Endothelial cell of umbilical vein (primary cell): ENCODE data around the gene CCL27. TPM values are rescaled to one million over a fixed set of nuclear protein-coding genes. Genes with fewer than 3 reads are reported as not detected.

Experiments used
- BruUV-seq: library from RNA; stranded (reverse); fragments of 400-500 nt; replicated peaks from 2 replicates; lab custom pipeline; 2021; lab: Mats Ljungman, UMichigan
- CTCF ChIA-PET: fragments of 300-600, 350-600 bp; sonication (Branson Sonifier 250); formaldehyde crosslinking; loops from one replicate; lab custom pipeline; 2021; ENCODE audit warnings: antibody characterized with exemption, inconsistent platforms; lab: Charles Lee
- POLR2A ChIA-PET: fragments of 300-600, 350-600 bp; sonication (Branson Sonifier 250); formaldehyde crosslinking; loops from one replicate; lab custom pipeline; 2021; ENCODE audit warnings: antibody characterized with exemption, inconsistent platforms; lab: Charles Lee
- DNase-seq: peaks from one replicate; pipeline ENCODE4 v3.0.0-alpha.2; 2011; ENCODE audit warnings: low read depth, low spot score
- FAIRE-seq: peaks from 2 replicates; lab custom pipeline; 2011; peaks lifted over from hg19 to GRCh38; lab: Jason Lieb, UNC
- H2AFZ ChIP-seq: 2 replicates; pipeline ENCODE4 v1.6.0; 2012; ENCODE audit warnings: low read depth, low read length, control low read depth, inconsistent platforms
- H3K27ac ChIP-seq: 2 replicates; pipeline ENCODE4 v1.5.1; 2011; ENCODE audit warnings: low read depth, mild to moderate bottlenecking, control low read depth, low read length, moderate library complexity; ENCODE audit not compliant: insufficient read depth
- H3K27me3 ChIP-seq, 2 experiments: 2 replicates each; pipeline versions ENCODE4 v1.6.0 to v1.6.1; 2011; ENCODE audit warnings: low read length in 2 of 2, mixed read lengths in 1 of 2; ENCODE audit not compliant: control insufficient read depth in 2 of 2, insufficient read depth in 2 of 2
- H3K36me3 ChIP-seq, 2 experiments: 2 replicates in 1 of 2; 3 replicates in 1 of 2; pipeline ENCODE4 v1.5.1; 2011; ENCODE audit warnings: low read length in 2 of 2, mild to moderate bottlenecking in 1 of 2, moderate library complexity in 1 of 2; ENCODE audit not compliant: control insufficient read depth in 2 of 2, insufficient read depth in 2 of 2; ENCODE audit errors: extremely low read depth in 1 of 2
- H3K4me1 ChIP-seq: 3 replicates; pipeline ENCODE4 v1.5.1; 2011; ENCODE audit warnings: mild to moderate bottlenecking, low read length; ENCODE audit not compliant: control insufficient read depth, insufficient read depth; ENCODE audit errors: extremely low read depth
- H3K4me2 ChIP-seq: 2 replicates; pipeline ENCODE4 v1.6.1; 2011; ENCODE audit warnings: low read length, control low read depth, mixed read lengths; ENCODE audit not compliant: insufficient read depth
- H3K4me3 ChIP-seq, 3 experiments: fragments of 200-600 bp in 1 of 3; sonication (generic), shearing (Covaris generic) in 1 of 3; replicated peaks in 1 of 3; 2 replicates each; pipeline ENCODE4 v1.5.1; 2011 to 2016; ENCODE audit warnings: control low read depth in 3 of 3, low read length in 3 of 3, mild to moderate bottlenecking in 2 of 3, inconsistent platforms in 1 of 3, low read depth in 1 of 3, moderate library complexity in 1 of 3; ENCODE audit not compliant: insufficient read depth in 1 of 3
- H3K79me2 ChIP-seq: 2 replicates; pipeline ENCODE4 v1.6.0; 2012; ENCODE audit warnings: low read length, inconsistent platforms; ENCODE audit not compliant: control insufficient read depth, insufficient read depth
- H3K9ac ChIP-seq: replicated peaks from 2 replicates; pipeline ENCODE3; 2011; ENCODE audit warnings: low read length, control low read depth; ENCODE audit not compliant: insufficient read depth; ENCODE audit errors: extremely low read depth
- H3K9me1 ChIP-seq: replicated peaks from 3 replicates; pipeline ENCODE4 v1.6.0; 2011; ENCODE audit warnings: mild to moderate bottlenecking, low read length; ENCODE audit not compliant: control insufficient read depth, insufficient read depth; ENCODE audit errors: extremely low read depth
- H3K9me3 ChIP-seq: replicated peaks from 2 replicates; pipeline ENCODE4 v1.5.1; 2012; ENCODE audit warnings: low read length, inconsistent platforms; ENCODE audit not compliant: control insufficient read depth, insufficient read depth
- H4K20me1 ChIP-seq: replicated peaks from 2 replicates; pipeline ENCODE3; 2011; ENCODE audit warnings: mild to moderate bottlenecking, low read length; ENCODE audit not compliant: control insufficient read depth, insufficient read depth; ENCODE audit errors: extremely low read depth
- CTCF ChIP-seq, 2 donors: IDR thresholded peaks; 1 replicate in 1 of 2; 2 replicates in 1 of 2; pipeline ENCODE4 v1.5.1; 2011; ENCODE audit warnings: low read length in 2 of 2, mild to moderate bottlenecking in 2 of 2, moderate library complexity in 2 of 2, control low read depth in 1 of 2, inconsistent platforms in 1 of 2, low read depth in 1 of 2; ENCODE audit not compliant: insufficient read depth in 1 of 2; ENCODE audit errors: extremely low read depth in 1 of 2
- EZH2 ChIP-seq: IDR thresholded peaks from 2 replicates; pipeline ENCODE4 v1.6.1; 2012; ENCODE audit warnings: borderline replicate concordance, low read depth, mild to moderate bottlenecking, moderate library complexity, low read length, inconsistent platforms; ENCODE audit not compliant: severe bottlenecking
- FOS ChIP-seq: IDR thresholded peaks from 2 replicates; pipeline ENCODE4 v1.6.1; 2011; ENCODE audit warnings: mild to moderate bottlenecking, low read length, moderate library complexity, borderline replicate concordance; ENCODE audit not compliant: insufficient read depth
- GATA2 ChIP-seq: IDR thresholded peaks from 2 replicates; pipeline ENCODE4 v1.7.0; 2011; ENCODE audit warnings: low read depth, mild to moderate bottlenecking, moderate library complexity, mixed read lengths, low read length; ENCODE audit not compliant: insufficient read length, insufficient read depth
- JUN ChIP-seq: IDR thresholded peaks from 2 replicates; pipeline ENCODE4 v1.6.1; 2011; ENCODE audit warnings: borderline replicate concordance, low read depth; ENCODE audit not compliant: insufficient read length, insufficient read depth
- MAX ChIP-seq: IDR thresholded peaks from 2 replicates; pipeline ENCODE4 v1.6.1; 2011; ENCODE audit not compliant: insufficient read depth, insufficient read length
- MYC ChIP-seq: IDR thresholded peaks from one replicate; pipeline ENCODE4 v1.6.1; 2011; ENCODE audit warnings: mild to moderate bottlenecking, low read depth, low read length
- POLR2A ChIP-seq: IDR thresholded peaks from 2 replicates; pipeline ENCODE4 v1.6.1; 2012; ENCODE audit warnings: low read depth, mild to moderate bottlenecking, control low read depth, low read length
- POLR2AphosphoS5 ChIP-seq: IDR thresholded peaks from 2 replicates; pipeline ENCODE4 v1.6.1; 2012; ENCODE audit warnings: low read depth, mild to moderate bottlenecking, control low read depth, low read length, moderate library complexity; ENCODE audit not compliant: insufficient read depth
- dilution Hi-C: fragments of 300-500 bp; cut with MboI; formaldehyde crosslinking; loops from one replicate; pipeline ENCODE4 v1.15.0; 2019; ENCODE audit warnings: low sequenced_read_pairs; ENCODE audit not compliant: extremely low pct_ligation_motif_present
- intact Hi-C: fragments of 100-400 bp; cut with micrococcal nuclease; formaldehyde crosslinking; loops from one replicate; pipeline ENCODE4 v1.10.0; 2022
- polyA plus RNA-seq, 4 experiments: library from polyadenylated mRNA; depleted of rRNA in 3 of 4; stranded (reverse) in 3 of 4; unstranded in 1 of 4; fragments of >200 nt; gene quantifications; 2 replicates each; pipeline versions ENCODE4 v1.2.1 to v1.2.3, GENCODE V29; 2011 to 2012; ENCODE audit warnings: missing spikeins in 1 of 4
- total RNA-seq: library from RNA; stranded (reverse); gene quantifications from 2 replicates; pipeline ENCODE4 v1.2.3, GENCODE V29; 2021

Gene CCL27
- total and polyA plus RNA-seq, 2 donors (not counting 3 experiments of a cell fraction or from before 2014, with no cell fraction given), result not detected

- Histone ChIP-seq H3K9ac (no peak overlapping the region), H3K27me3 (no peaks in the 10 kb centered on the region), H3K27ac (no peak overlapping the region), H3K4me2 (no peak overlapping the region), H3K9me3 (no peaks in the 10 kb centered on the region), H3K4me3 (no peak overlapping the region), H3K36me3 (peaks cover 0 to 2% of the 10 kb centered on the region in 2 experiments), H3K79me2 (no peaks in the 10 kb centered on the region), H2AFZ (no peak overlapping the region), H4K20me1 (no peaks in the 10 kb centered on the region), H3K9me1 (no peaks in the 10 kb centered on the region), H3K4me1 (peaks cover 23% of the 10 kb centered on the region)
- no peak for FAIRE-seq
- TF ChIP-seq MAX, result no peak
- TF ChIP-seq JUN, result no peak
- dilution Hi-C loops, result no loop called here
- CTCF ChIA-PET, result interaction anchor here (2.2 kb wide), 1 partner anchor 10 kb away, joined by 7 read pairs; no protein-coding TSS in a partner anchor
- POLR2A ChIA-PET, result interaction anchor here (0.6 kb wide), 1 partner anchor 1966 kb away, joined by 7 read pairs; no protein-coding TSS in a partner anchor
- no TSS peak for BruUV-seq
- intact Hi-C loops, result no loop called here
- DNase-seq, result peak; percentile 36
Observed at GRCh38 chr9:34654323-34655051, 8.0 kb downstream of the CCL27 start.

- Histone ChIP-seq H3K36me3 (peaks cover 0 to 12% of the 10 kb centered on the region in 2 experiments), H3K4me1 (peaks cover 23% of the 10 kb centered on the region), H3K9me3 (no peaks in the 10 kb centered on the region), H2AFZ (peak overlapping the region; percentile 10), H4K20me1 (no peaks in the 10 kb centered on the region), H3K4me3 (no peak overlapping the region), H3K27me3 (no peaks in the 10 kb centered on the region), H3K9ac (no peak overlapping the region), H3K9me1 (no peaks in the 10 kb centered on the region), H3K27ac (no peak overlapping the region), H3K79me2 (no peaks in the 10 kb centered on the region), H3K4me2 (peak overlapping the region; percentile 44)
- ChIA-PET CTCF (interaction anchor here (2.2 kb wide), 1 partner anchor 11 kb away, joined by 7 read pairs; no protein-coding TSS in a partner anchor), POLR2A (no interaction called here)
- dilution Hi-C loops (no loop called here), intact Hi-C loops (no loop called here)
- peak; percentile 61 for FAIRE-seq
- no TSS peak for BruUV-seq
- DNase-seq, result peak; percentile 32
- TF ChIP-seq CTCF (IDR thresholded peaks at IDR 0.05; ENCODE audit: extremely low read depth in 1 of 2, insufficient read depth in 1 of 2, low read depth in 1 of 2, low read length in 2 of 2) (no peak), POLR2A (no peak), GATA2 (no peak), FOS (no peak), MYC (no peak), JUN (no peak), EZH2 (no peak), MAX (no peak), POLR2AphosphoS5 (no peak)
Observed at GRCh38 chr9:34653151-34654072, 9.0 kb downstream of the CCL27 start.
